ENCODE results near the gene CACUL1.
A peak's percentile ranks its signal among the peaks of the same experiment; 100 is the strongest.

The CACUL1 gene

GRCh38 chr10:118732245-118733165, 22.3 kb downstream of the CACUL1 start:
- no peak for DNase-seq

- DNase-seq: no peak
Observed at GRCh38 chr10:118730756-118731456, 23.9 kb downstream of the CACUL1 start.

GRCh38 chr10:118729641-118730258, 25.0 kb downstream of the CACUL1 start:
- DNase-seq: peak in 1 of 51 donors; percentile 19

DNA sequence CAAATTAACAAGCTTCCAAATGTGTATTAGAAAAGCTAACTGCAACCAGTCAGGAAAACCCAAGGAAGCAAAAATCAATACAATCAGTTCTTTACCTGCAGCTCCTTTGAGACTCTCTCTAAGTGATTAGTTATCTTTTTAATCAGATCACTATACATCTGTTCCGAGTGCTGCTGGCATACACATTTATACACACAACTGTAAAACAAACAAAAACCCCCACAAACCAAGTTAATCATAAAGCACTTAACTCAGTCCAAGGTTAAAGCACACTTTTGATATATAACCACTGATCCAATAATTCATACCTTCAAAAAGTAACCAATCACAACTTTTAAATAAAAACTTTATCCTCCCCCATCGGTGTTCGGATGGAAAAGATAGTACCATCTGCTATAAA, 25.6 kb downstream of the CACUL1 start:
- DNase-seq: no peak

DNA sequence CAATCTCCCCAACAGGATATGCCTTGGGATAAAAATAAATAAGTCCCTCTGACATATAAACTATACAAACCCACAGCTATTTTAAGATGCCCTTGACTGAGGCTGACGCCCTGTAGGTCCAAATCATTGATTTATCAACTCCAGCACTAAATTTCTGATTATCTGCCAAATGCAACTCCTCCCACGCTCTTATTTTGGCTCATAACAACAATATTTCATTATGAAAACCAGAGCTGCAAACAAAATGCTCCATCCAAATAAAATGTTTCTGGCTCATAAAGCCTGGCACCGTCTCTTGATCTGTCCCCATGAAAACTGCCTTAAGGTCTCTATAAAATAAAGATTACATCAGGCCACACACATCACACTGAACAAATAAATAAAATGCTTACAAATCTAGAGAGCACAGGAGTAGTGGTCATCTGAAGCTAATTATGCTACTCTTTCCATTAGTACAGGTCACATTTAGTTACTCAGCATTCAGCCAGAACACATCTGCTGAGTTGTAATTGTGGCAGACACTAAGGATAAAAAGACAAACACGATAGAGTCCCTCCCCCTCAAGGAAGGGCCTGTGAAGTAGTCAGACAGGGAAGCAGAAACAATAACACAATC, 28.8 kb downstream of the CACUL1 start:
- no peak for DNase-seq

GRCh38 chr10:118723466-118723865, 31.3 kb downstream of the CACUL1 start:
- DNase-seq: no peak

- no peak for DNase-seq
Observed at GRCh38 chr10:118721539-118721876, 33.3 kb downstream of the CACUL1 start.

GRCh38 chr10:118720685-118721538, 33.9 kb downstream of the CACUL1 start:
- DNase-seq: peak in 18 of 51 donors; percentile 4 to 67 (median 36)

GRCh38 chr10:118714366-118714765, 40.4 kb downstream of the CACUL1 start:
- DNase-seq: no peak

DNA sequence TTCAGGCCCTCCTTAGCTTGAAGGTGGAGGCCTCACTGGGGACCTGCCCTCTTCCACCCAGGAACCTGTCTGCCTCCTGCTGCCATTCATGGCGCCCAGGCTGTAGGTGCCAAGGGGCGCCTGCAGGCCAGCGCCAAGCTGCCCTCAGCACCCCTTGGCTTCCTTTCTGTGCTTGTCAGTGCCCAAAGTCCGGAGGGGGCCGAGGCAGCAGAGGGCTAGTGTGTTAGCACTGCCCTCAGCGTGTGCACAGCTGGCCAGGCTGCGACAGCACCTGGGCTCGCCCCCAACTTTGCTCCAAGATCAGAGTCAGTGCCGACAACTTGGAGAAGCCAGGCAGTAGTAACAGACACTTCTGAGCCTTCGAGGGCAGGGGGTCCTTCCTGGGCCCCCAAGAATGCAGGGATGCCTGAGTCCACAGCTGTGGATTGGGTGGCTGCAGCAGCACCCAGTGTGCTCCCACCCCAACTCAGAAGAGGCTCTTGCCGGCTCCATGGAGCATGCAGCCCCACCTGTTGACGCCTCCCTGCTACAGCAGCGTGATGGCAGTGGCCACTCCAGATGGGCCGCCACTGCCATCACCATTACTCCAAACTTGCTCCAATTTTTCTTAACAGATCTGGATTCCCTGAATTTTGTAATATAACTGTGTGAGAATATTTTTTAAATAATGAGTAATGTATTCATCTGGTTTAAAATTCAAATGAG, 41.7 kb downstream of the CACUL1 start:
- DNase-seq: peak in 1 of 51 donors; percentile 6

- no peak for DNase-seq
Observed at GRCh38 chr10:118712080-118712479, 42.7 kb downstream of the CACUL1 start.

DNA sequence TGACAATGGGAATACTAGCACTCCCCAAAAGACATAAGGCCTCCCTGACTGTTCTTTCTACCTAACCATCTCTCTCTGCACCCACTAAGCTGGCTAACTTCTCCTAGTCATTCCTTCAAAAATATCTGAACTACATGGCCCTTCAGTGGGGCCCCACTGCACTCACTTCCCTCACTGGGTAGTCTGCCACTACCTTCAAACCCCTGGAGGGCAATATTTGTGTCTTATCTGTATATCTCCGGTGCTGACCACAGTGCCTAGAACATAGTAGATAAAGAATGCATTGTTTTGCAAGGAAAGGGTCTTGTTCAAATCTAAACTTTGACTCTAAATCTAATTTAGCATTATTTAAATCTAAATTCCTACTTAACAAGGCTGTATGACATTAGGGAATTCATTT, 44.3 kb downstream of the CACUL1 start:
- DNase-seq: no peak

DNA sequence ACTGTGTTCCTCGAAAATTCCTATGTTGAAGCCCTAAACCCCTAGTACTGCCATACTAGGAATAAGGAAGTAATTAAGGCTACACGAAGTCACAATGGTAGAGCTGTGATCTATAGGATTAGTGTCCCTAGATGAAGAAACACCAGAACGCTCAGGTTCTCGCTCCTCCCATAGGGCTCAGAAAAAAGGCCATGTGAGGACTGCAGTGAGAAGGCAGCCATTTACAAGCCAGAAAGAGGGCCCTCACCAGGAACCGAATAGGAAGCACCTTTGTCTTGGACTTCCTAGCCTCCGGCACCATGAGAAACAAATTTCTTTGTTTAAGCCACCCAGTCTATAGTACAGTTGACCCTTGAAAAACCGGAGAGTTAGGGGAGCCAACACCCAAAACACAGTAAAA, 46.2 kb downstream of the CACUL1 start:
- DNase-seq: no peak

DNA sequence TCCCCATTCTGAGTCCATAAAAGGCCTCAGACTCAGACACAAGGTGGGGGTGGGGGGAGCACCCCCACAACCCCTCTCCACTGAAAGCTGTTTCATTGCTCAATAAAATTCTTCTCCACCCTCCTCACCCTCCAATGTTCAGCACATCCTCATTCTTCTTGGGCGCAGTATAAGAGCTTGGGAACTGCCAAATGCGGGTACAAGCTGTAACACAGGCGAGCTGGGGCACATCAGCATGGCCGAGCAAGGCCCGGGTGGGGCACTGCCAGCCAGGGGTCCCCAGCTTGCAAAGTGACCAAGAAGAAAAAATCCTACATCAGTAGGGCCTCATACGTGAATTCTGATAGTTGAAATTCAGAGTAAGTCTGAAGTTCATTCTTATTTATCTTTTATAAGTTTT, 50.1 kb downstream of the CACUL1 start:
- no peak for DNase-seq

- no peak for DNase-seq
Observed at GRCh38 chr10:118701529-118702323, 53.0 kb downstream of the CACUL1 start.

DNA sequence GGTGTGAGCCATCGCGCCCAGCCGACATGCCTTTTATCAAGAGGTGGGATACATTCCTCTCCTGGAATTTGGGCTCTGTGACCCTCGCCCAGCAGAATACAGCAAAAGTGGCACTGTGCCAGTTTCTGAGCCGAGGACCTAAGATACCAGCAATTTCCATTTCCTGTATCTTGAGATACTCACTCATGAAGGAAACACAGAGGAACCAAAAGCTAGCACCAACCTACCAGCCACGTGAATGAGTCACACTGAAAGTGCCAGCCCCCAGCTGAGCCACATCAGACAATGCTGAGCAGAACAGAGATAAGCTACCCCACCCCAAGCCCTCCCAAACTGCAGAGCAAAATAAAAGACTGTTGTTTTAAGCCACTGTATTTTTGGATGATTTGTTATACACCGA, 56.3 kb downstream of the CACUL1 start:
- peak in 1 of 51 donors; percentile 15 for DNase-seq

DNA sequence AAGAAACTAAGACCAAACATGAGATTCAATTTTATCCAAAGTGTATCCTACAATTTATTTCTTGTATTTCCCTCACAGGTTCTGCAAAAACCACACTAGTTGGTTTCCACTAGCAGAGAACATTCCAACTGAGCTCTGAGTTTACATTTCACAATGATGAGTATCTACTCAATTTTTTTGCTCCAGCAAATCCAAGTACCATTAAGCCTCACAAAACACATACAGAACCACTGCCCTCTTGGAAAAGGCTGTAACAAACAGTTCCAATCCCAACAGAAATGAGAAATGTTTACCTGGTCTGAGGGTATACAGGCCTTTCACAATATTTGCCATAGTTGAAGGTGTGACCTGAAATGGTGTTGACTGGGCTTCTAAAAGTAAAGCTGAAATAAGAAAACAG, 59.9 kb downstream of the CACUL1 start:
- no peak for DNase-seq

DNA sequence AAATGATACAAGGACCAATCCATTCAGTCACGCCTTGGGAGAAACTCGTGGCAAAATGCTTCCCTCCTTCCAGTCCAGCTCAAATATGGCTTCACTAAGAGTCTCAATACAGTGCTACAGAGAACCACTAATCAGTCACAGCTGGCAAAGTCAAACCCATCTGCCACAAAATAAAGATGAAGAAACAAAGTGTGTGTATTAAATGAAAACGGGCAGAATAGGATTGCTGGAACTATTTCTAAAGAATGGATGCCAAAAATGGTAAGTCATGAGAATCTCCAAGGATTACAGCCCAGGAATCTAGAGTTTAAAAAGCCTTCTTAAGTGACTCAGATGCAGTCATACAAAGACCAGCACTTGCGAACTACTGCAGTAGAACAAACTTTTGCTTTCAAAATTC, 61.9 kb downstream of the CACUL1 start:
- no peak for DNase-seq

DNA sequence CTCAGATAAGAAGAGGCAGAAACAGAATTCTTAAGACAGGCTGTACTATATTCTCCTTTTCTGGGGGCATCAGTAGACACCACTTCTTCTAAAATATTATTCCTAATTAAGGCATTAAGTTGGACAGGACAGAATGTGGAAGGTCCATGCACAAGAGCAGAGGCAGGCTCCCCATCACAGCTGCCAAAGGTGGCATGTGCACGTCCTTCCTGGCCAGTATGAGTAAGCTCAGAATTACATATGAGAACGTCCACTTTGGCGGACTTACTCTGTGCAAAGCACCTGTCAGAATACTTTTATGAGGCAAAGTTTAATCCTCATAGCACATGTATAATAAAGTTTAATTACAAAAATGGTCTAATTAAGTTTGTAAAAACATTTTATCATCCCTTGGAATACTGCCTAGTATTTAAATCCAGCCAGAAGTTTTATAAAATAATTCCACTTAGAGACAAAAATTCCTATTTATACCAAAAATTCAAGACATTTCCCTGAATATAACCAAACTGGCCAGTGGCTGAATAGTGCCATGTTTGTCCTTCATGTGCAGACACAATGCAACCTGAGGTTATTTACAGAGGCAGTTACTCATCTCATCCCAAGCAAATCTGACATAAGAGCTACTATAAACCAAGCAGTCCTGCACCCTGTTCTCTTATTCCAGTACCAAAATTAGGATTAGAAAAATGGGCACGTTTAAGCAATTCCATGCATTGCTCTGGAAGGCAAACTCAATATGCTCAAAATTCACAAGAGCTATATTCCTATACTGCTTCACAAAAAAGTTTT, 65.5 kb downstream of the CACUL1 start:
- DNase-seq: no peak
